A549 (cell line): ENCODE measurements around the gene PREX1. TPM values are rescaled to one million over a fixed set of nuclear protein-coding genes. Genes with fewer than 3 reads are reported as not detected.
A peak's percentile ranks its signal among the peaks of the same experiment; 100 is the strongest.

Experiments
- ATAC-seq, 2 experiments: fragments of 200-7000 bp in 1 of 2; fragments of >200 bp in 1 of 2; cut with Nextera tagmentation in 1 of 2; cut with Tn5 transposase in 1 of 2; 3 replicates each; pipeline versions ENCODE4 v1.8.0 to v1.9.1; 2018 to 2020; ENCODE audit warnings: mild to moderate bottlenecking in 1 of 2, moderate library complexity in 1 of 2
- CTCF ChIA-PET: fragments of 300-600 bp; sonication (Branson Sonifier 250); formaldehyde crosslinking; extraction: SDS; loops from one replicate; lab custom pipeline; 2021; ENCODE audit warnings: antibody characterized with exemption, inconsistent platforms; lab: Yijun Ruan, JAX
- POLR2A ChIA-PET: fragments of 350-600 bp; formaldehyde crosslinking; extraction: SDS; loops from one replicate; lab custom pipeline; 2021; ENCODE audit warnings: antibody characterized with exemption, inconsistent platforms; lab: Yijun Ruan, JAX
- DNase-seq, 2 experiments: peaks; one replicate each; pipeline versions ENCODE4 v3.0.0 to v3.0.0-alpha.2; 2011 to 2016; ENCODE audit warnings: low read depth in 1 of 2, low spot score in 1 of 2
- FAIRE-seq: peaks from 2 replicates; lab custom pipeline; 2011; peaks lifted over from hg19 to GRCh38; lab: Jason Lieb, UNC
- H3K27ac ChIP-seq, 2 experiments: fragments of >200 bp; sonication (Bioruptor Twin); formaldehyde crosslinking; 3 replicates each; pipeline ENCODE4 v1.5.1; 2016 to 2017
- H3K4me1 ChIP-seq: fragments of >200 bp; sonication (Bioruptor Twin); formaldehyde crosslinking; 3 replicates; pipeline ENCODE4 v1.6.1; 2016
- H3K4me2 ChIP-seq: fragments of >200 bp; sonication (Bioruptor Twin); formaldehyde crosslinking; 3 replicates; pipeline ENCODE4 v1.6.1; 2016
- H3K4me3 ChIP-seq: fragments of >200 bp; sonication (Bioruptor Twin); formaldehyde crosslinking; 3 replicates; pipeline ENCODE4 v1.5.1; 2016
- H3K9me3 ChIP-seq: fragments of >200 bp; sonication (Bioruptor Twin); formaldehyde crosslinking; 3 replicates; pipeline ENCODE4 v1.6.1; 2016
- BHLHE40 ChIP-seq: IDR thresholded peaks from 2 replicates; pipeline ENCODE4 v1.6.1; 2012; ENCODE audit warnings: low read depth, low read length, inconsistent platforms
- CBX2 ChIP-seq: fragments of 200-600 bp; sonication (generic); IDR thresholded peaks from 2 replicates; pipeline ENCODE4 v1.6.1; 2016; ENCODE audit warnings: low read depth, mild to moderate bottlenecking, borderline replicate concordance
- EHMT2 ChIP-seq: fragments of 200-600 bp; sonication (generic); IDR thresholded peaks from 2 replicates; pipeline ENCODE4 v1.6.1; 2016; ENCODE audit warnings: antibody characterized with exemption, low read depth, mild to moderate bottlenecking, moderate library complexity
- HEYL ChIP-seq: fragments of 250-450 bp; sonication (Bioruptor Pico); IDR thresholded peaks from 2 replicates; pipeline ENCODE4 v1.8.0; 2021; ENCODE audit warnings: mild to moderate bottlenecking, moderate library complexity
- KDM5A ChIP-seq: fragments of 200-600 bp; sonication (generic); IDR thresholded peaks from 2 replicates; pipeline ENCODE4 v1.6.1; 2016; ENCODE audit warnings: antibody characterized with exemption, mild to moderate bottlenecking
- NR3C1 ChIP-seq: fragments of >200 bp; sonication (Bioruptor Twin); formaldehyde crosslinking; IDR thresholded peaks from 3 replicates; pipeline ENCODE4 v1.6.1; 2017
- RCOR1 ChIP-seq: fragments of 150-350 bp; IDR thresholded peaks from 2 replicates; pipeline ENCODE4 v1.6.1; 2014; ENCODE audit warnings: antibody characterized with exemption, low read length, low read depth
- REST ChIP-seq: fragments of 200-600 bp; sonication (generic); IDR thresholded peaks from 2 replicates; pipeline ENCODE4 v1.6.1; 2016; ENCODE audit warnings: antibody characterized with exemption, mild to moderate bottlenecking, moderate library complexity
- TFCP2L1 ChIP-seq: fragments of 250-450 bp; sonication (Bioruptor Pico); IDR thresholded peaks from 2 replicates; pipeline ENCODE4 v1.5.0; 2021; ENCODE audit warnings: mild to moderate bottlenecking
- ZFP36 ChIP-seq: fragments of 450-650 bp; IDR thresholded peaks from 2 replicates; pipeline ENCODE4 v1.6.1; 2014; ENCODE audit warnings: borderline replicate concordance; ENCODE audit not compliant: partially characterized antibody
- ZNF302 ChIP-seq: fragments of 250-450 bp; sonication (Bioruptor Pico); IDR thresholded peaks from 2 replicates; pipeline ENCODE4 v1.9.0; 2021; ENCODE audit warnings: inconsistent platforms, mild to moderate bottlenecking, moderate library complexity
- WGBS: methylation state at CpG from one replicate; pipeline ENCODE4 v1.1.6; 2017; ENCODE audit errors: missing lambda C conversion rate; 5-methylcytosine and 5-hydroxymethylcytosine counted together
- polyA plus RNA-seq, 4 experiments: library from polyadenylated mRNA; depleted of rRNA in 3 of 4; stranded (reverse); fragments of >200 nt; fragmentation: RNase III in 1 of 4; extraction: RNeasy Plus Mini Kit Qiagen cat#74134 plus additional on column Dnase treatment in 1 of 4; gene quantifications; 2 replicates in 3 of 4; 3 replicates in 1 of 4; pipeline ENCODE4 v1.2.3, GENCODE V29; 2011 to 2017
- TF ChIP-seq, protein P1 (sequence below): fragments of 250-450 bp; sonication (Bioruptor Pico); IDR thresholded peaks from 2 replicates; pipeline ENCODE4 v1.5.0; 2020; ENCODE audit warnings: low read depth, mild to moderate bottlenecking, moderate library complexity
- TF ChIP-seq, protein P2 (sequence below): IDR thresholded peaks from 2 replicates; pipeline ENCODE4 v1.6.1; 2012; ENCODE audit warnings: low read depth, borderline replicate concordance

The PREX1 gene
- polyA plus RNA-seq, 2 of the 4 experiments (the other 2 are of a cell fraction): 3.6 to 4.2 TPM

- TF ChIP-seq REST: no peak
- no peak for TF ChIP-seq CBX2
- no peak for TF ChIP-seq NR3C1
These were observed 147.1 kb downstream of the PREX1 start (continued) for GRCh38 chr20:48680650-48681049.

- TF ChIP-seq KDM5A (no peak), NR3C1 (no peak), RCOR1 (no peak)
- TF ChIP-seq, protein P1, sequence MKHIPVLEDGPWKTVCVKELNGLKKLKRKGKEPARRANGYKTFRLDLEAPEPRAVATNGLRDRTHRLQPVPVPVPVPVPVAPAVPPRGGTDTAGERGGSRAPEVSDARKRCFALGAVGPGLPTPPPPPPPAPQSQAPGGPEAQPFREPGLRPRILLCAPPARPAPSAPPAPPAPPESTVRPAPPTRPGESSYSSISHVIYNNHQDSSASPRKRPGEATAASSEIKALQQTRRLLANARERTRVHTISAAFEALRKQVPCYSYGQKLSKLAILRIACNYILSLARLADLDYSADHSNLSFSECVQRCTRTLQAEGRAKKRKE (CRISPR knock-in tag): no peak
- CTCF ChIA-PET: interaction anchor here (0.7 to 1.9 kb wide), 3 partner anchors 23 to 225 kb away, joined by 3 to 8 read pairs (median 4); no protein-coding TSS in a partner anchor
- H3K27ac ChIP-seq: no peak overlapping the region
- FAIRE-seq: no peak
- POLR2A ChIA-PET: no interaction called here
- no peaks in the 10 kb centered on the region for H3K4me1 ChIP-seq
- peak in 1 of 2 experiments; percentile 61; a peak in 2 of 6 replicates for ATAC-seq
- DNase-seq: peak in 1 of 2 experiments; percentile 18
- H3K4me2 ChIP-seq: no peak overlapping the region
- H3K4me3 ChIP-seq: no peak overlapping the region
- H3K9me3 ChIP-seq: no peaks in the 10 kb centered on the region
- WGBS: 86% methylated on average over 11 of the region's 14 CpGs
These were observed 148.2 kb downstream of the PREX1 start for GRCh38 chr20:48679599-48679998.

DNA sequence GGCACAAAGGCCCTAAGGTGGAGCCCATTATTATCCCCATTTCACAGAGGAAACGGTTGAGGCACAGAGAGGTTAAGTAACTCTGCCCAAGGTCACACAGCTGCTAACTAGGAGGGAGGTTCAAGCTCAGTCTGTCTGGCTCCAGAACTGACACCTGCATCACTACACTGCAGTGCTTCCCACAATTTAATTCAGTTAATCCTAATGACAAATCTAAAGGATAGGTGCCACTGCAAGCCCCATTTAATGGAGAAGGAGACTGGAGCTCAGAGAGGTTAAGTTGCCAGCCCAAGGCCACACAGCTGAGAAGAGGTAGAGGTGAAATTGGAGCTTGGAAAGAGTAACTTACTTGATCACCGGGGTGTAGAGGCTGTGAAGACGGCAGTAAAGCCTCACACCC is 148.8 kb downstream of the PREX1 start:
- H3K9me3 ChIP-seq: no peaks in the 10 kb centered on the region
- ATAC-seq: no peak
- POLR2A ChIA-PET: no interaction called here
- H3K27ac ChIP-seq: no peak overlapping the region
- H3K4me1 ChIP-seq: no peaks in the 10 kb centered on the region
- no peak overlapping the region for H3K4me3 ChIP-seq
- FAIRE-seq: no peak
- no peak overlapping the region for H3K4me2 ChIP-seq
- no peak for DNase-seq
- CTCF ChIA-PET: interaction anchor here (0.7 to 1.9 kb wide), 3 partner anchors 22 to 226 kb away, joined by 3 to 8 read pairs (median 4); no protein-coding TSS in a partner anchor
- 86% methylated on average over 3 of the region's 3 CpGs for WGBS
- TF ChIP-seq RCOR1: no peak
- peak; percentile 42 for TF ChIP-seq ZFP36

GRCh38 chr20:48678421-48678820 is 149.4 kb downstream of the PREX1 start:
- POLR2A ChIA-PET: no interaction called here
- TF ChIP-seq EHMT2 (no peak), ZNF302 (CRISPR knock-in tag) (no peak), HEYL (CRISPR knock-in tag) (no peak), TFCP2L1 (no peak), BHLHE40 (no peak)
- TF ChIP-seq, protein P2, sequence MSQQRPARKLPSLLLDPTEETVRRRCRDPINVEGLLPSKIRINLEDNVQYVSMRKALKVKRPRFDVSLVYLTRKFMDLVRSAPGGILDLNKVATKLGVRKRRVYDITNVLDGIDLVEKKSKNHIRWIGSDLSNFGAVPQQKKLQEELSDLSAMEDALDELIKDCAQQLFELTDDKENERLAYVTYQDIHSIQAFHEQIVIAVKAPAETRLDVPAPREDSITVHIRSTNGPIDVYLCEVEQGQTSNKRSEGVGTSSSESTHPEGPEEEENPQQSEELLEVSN: no peak
- no peak for ATAC-seq

More at GRCh38 chr20:48678421-48678820, 149.4 kb downstream of the PREX1 start:
- Histone ChIP-seq H3K27ac (no peak overlapping the region), H3K4me2 (no peak overlapping the region), H3K4me1 (no peaks in the 10 kb centered on the region), H3K4me3 (no peak overlapping the region), H3K9me3 (no peaks in the 10 kb centered on the region)
- DNase-seq: no peak
- CTCF ChIA-PET: interaction anchor here (0.7 to 1.6 kb wide), 2 partner anchors 21 to 227 kb away, joined by 3 to 4 read pairs; no protein-coding TSS in a partner anchor
- 84% methylated on average over 5 of the region's 5 CpGs for WGBS
- no peak for FAIRE-seq
